ENCODE measurements around the gene SMURF1. TPM values are rescaled to one million over a fixed set of nuclear protein-coding genes. Genes with fewer than 3 reads are reported as not detected.

Gene SMURF1
- total and polyA plus RNA-seq, 4 donors = 2.9 to 16.8 (median 5.9) TPM

DNA sequence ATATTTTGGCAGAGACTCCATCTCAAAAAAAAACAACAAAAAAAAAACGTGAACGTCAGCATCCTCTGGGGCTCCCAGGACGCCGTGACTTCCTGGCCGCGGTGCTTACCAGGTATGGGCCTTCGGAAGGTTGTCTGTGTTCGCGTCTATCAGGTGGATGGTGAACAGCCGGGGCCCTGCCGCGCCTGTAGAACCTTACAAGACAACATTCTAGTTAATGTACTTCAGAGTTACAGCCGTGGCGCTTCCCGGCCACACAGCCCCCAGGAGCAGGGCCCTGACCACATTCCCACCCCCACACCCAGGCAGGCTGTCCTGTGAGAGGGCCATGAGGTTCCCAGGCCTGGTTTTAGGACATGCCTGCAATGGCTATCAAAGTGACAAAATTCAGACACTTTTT, 111.0 kb downstream of the SMURF1 start:
- Histone ChIP-seq H3K4me1 (ENCODE audit: control insufficient read depth in 4 of 4, insufficient read depth in 4 of 4, low read length in 3 of 4) (peaks cover 0 to 7% (median 0%) of the 10 kb centered on the region in 4 donors), H3K4me3 (ENCODE audit: low read depth in 1 of 3, low read length in 3 of 3) (no peak overlapping the region), H3K27ac (ENCODE audit: low read depth in 1 of 2, low read length in 2 of 2) (no peak overlapping the region), H3K9ac (ENCODE audit: low read depth in 1 of 2, low read length in 2 of 2) (no peak overlapping the region), H3K9me3 (ENCODE audit: control insufficient read depth in 4 of 4, low read length in 3 of 4) (no peaks in the 10 kb centered on the region), H3K27me3 (ENCODE audit: control insufficient read depth in 4 of 4, insufficient read depth in 4 of 4, low read length in 3 of 4) (no peaks in the 10 kb centered on the region), H3K36me3 (ENCODE audit: control insufficient read depth in 4 of 4, insufficient read depth in 3 of 4, low read depth in 1 of 4, low read length in 3 of 4) (peaks cover 15 to 87% (median 60%) of the 10 kb centered on the region in 4 donors)
- no peak for DNase-seq (ENCODE audit: low spot score)
- 92% methylated on average over 15 of the region's 15 CpGs for WGBS
- no peak for TF ChIP-seq JUND (IDR thresholded peaks at IDR 0.05)
- no peak for TF ChIP-seq GABPA (IDR thresholded peaks at IDR 0.05 in 1 of 2, conservative IDR thresholded peaks at IDR 0.05 in 1 of 2)
- no peak for TF ChIP-seq RAD21 (IDR thresholded peaks at IDR 0.05)
- TF ChIP-seq, protein P1, sequence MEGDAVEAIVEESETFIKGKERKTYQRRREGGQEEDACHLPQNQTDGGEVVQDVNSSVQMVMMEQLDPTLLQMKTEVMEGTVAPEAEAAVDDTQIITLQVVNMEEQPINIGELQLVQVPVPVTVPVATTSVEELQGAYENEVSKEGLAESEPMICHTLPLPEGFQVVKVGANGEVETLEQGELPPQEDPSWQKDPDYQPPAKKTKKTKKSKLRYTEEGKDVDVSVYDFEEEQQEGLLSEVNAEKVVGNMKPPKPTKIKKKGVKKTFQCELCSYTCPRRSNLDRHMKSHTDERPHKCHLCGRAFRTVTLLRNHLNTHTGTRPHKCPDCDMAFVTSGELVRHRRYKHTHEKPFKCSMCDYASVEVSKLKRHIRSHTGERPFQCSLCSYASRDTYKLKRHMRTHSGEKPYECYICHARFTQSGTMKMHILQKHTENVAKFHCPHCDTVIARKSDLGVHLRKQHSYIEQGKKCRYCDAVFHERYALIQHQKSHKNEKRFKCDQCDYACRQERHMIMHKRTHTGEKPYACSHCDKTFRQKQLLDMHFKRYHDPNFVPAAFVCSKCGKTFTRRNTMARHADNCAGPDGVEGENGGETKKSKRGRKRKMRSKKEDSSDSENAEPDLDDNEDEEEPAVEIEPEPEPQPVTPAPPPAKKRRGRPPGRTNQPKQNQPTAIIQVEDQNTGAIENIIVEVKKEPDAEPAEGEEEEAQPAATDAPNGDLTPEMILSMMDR (IDR thresholded peaks at IDR 0.05; ENCODE audit: low read depth, low read length, missing input control) = no peak
- TF ChIP-seq, protein P2, sequence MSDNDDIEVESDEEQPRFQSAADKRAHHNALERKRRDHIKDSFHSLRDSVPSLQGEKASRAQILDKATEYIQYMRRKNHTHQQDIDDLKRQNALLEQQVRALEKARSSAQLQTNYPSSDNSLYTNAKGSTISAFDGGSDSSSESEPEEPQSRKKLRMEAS (IDR thresholded peaks at IDR 0.05) = no peak
- no peak for TF ChIP-seq HNF4G (IDR thresholded peaks at IDR 0.05)
- TF ChIP-seq, protein P3, sequence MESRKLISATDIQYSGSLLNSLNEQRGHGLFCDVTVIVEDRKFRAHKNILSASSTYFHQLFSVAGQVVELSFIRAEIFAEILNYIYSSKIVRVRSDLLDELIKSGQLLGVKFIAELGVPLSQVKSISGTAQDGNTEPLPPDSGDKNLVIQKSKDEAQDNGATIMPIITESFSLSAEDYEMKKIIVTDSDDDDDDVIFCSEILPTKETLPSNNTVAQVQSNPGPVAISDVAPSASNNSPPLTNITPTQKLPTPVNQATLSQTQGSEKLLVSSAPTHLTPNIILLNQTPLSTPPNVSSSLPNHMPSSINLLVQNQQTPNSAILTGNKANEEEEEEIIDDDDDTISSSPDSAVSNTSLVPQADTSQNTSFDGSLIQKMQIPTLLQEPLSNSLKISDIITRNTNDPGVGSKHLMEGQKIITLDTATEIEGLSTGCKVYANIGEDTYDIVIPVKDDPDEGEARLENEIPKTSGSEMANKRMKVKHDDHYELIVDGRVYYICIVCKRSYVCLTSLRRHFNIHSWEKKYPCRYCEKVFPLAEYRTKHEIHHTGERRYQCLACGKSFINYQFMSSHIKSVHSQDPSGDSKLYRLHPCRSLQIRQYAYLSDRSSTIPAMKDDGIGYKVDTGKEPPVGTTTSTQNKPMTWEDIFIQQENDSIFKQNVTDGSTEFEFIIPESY (IDR thresholded peaks at IDR 0.05) = no peak
- TF ChIP-seq RXRA (IDR thresholded peaks at IDR 0.05) = no peak

DNA sequence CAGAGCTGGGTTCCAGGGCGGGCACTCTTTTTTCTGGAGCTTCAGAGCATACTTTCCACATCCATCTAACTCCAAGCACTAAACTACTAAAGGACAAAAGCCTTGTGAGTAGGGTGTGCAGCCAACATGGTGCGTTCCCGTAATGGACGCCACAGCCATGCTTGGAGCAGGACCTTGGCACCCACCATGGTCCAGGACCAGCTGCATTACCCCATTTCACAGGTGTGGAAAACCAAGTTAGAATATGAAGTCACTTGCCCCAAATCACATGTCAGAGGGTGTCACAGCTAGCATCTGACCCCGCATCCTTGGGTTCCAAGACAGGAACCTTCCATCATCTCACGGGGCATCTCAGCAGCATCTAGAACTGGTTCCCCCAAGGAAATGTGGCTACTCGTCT, 112.4 kb downstream of the SMURF1 start:
- H3K9me3 ChIP-seq (ENCODE audit: control insufficient read depth in 4 of 4, low read length in 3 of 4) = no peaks in the 10 kb centered on the region
- no peak overlapping the region for H3K4me3 ChIP-seq (ENCODE audit: low read depth in 1 of 3, low read length in 3 of 3)
- H3K4me1 ChIP-seq (ENCODE audit: control insufficient read depth in 4 of 4, insufficient read depth in 4 of 4, low read length in 3 of 4) = peaks cover 0 to 7% (median 0%) of the 10 kb centered on the region in 4 donors
- TF ChIP-seq NR2F2 (IDR thresholded peaks at IDR 0.05) = no peak
- TF ChIP-seq YY1 (IDR thresholded peaks at IDR 0.05) = no peak
- TF ChIP-seq EGR1 (IDR thresholded peaks at IDR 0.05; ENCODE audit: low read depth in 2 of 2) = no peak
- TF ChIP-seq, protein P2 (IDR thresholded peaks at IDR 0.05) = no peak
- TF ChIP-seq, protein P3 (IDR thresholded peaks at IDR 0.05) = no peak
- TF ChIP-seq HNF4G (IDR thresholded peaks at IDR 0.05) = no peak
- no peak for TF ChIP-seq GABPA (IDR thresholded peaks at IDR 0.05 in 1 of 2, conservative IDR thresholded peaks at IDR 0.05 in 1 of 2)
- no peak for TF ChIP-seq TAF1 (conservative IDR thresholded peaks at IDR 0.05)
- no peak for TF ChIP-seq RAD21 (IDR thresholded peaks at IDR 0.05)
- no peak for TF ChIP-seq FOXA1 (IDR thresholded peaks at IDR 0.05)
- TF ChIP-seq, protein P1 (IDR thresholded peaks at IDR 0.05; ENCODE audit: low read depth, low read length, missing input control) = no peak
- TF ChIP-seq JUND (IDR thresholded peaks at IDR 0.05) = no peak
- peaks cover 14 to 77% (median 53%) of the 10 kb centered on the region in 4 donors for H3K36me3 ChIP-seq (ENCODE audit: control insufficient read depth in 4 of 4, insufficient read depth in 3 of 4, low read depth in 1 of 4, low read length in 3 of 4)
- 97% methylated on average over 7 of the region's 7 CpGs for whole genome bisulfite sequencing
- no peaks in the 10 kb centered on the region for H3K27me3 ChIP-seq (ENCODE audit: control insufficient read depth in 4 of 4, insufficient read depth in 4 of 4, low read length in 3 of 4)
- no peak overlapping the region for H3K9ac ChIP-seq (ENCODE audit: low read depth in 1 of 2, low read length in 2 of 2)
- H3K27ac ChIP-seq (ENCODE audit: low read depth in 1 of 2, low read length in 2 of 2) = no peak overlapping the region
- DNase-seq (ENCODE audit: low spot score) = no peak
